ENCODE measurements around the gene EPN2. TPM values are rescaled to one million over a fixed set of nuclear protein-coding genes. Genes with fewer than 3 reads are reported as not detected.

The EPN2 gene
- total RNA-seq, 1 donor from 2014 or later, result 9.3 TPM

GRCh38 chr17:19296786-19297778 lies 59.9 kb downstream of the EPN2 start:
- Mint-ChIP-seq H3K4me1 (ENCODE audit: low read depth) (no peaks in the 10 kb centered on the region), H3K27me3 (ENCODE audit: insufficient read depth) (peaks cover 22% of the 10 kb centered on the region), H3K27ac (no peak overlapping the region), H3K36me3 (ENCODE audit: low read depth) (no peaks in the 10 kb centered on the region), H3K9me3 (no peaks in the 10 kb centered on the region), H3K4me3 (no peak overlapping the region)
- intact Hi-C loops (cut with micrococcal nuclease), result no loop called here
- DNase-seq (ENCODE audit: low spot score), result no peak

- H3K4me3 Mint-ChIP-seq, result no peak overlapping the region
Observed at GRCh38 chr17:19298569-19299213, 61.5 kb downstream of the EPN2 start.

GRCh38 chr17:19299214-19299747 lies 62.1 kb downstream of the EPN2 start:
- DNase-seq (ENCODE audit: low spot score), result no peak
- H3K27me3 Mint-ChIP-seq (ENCODE audit: insufficient read depth), result peaks cover 25% of the 10 kb centered on the region
- H3K27ac Mint-ChIP-seq, result no peak overlapping the region
- no peaks in the 10 kb centered on the region for H3K9me3 Mint-ChIP-seq
- intact Hi-C loops (cut with micrococcal nuclease), result no loop called here
- no peaks in the 10 kb centered on the region for H3K36me3 Mint-ChIP-seq (ENCODE audit: low read depth)
- no peak overlapping the region for H3K4me3 Mint-ChIP-seq
- H3K4me1 Mint-ChIP-seq (ENCODE audit: low read depth), result peaks cover 5% of the 10 kb centered on the region

More at GRCh38 chr17:19298569-19299213, 61.5 kb downstream of the EPN2 start:
- H3K4me1 Mint-ChIP-seq (ENCODE audit: low read depth), result no peaks in the 10 kb centered on the region
- intact Hi-C loops (cut with micrococcal nuclease), result no loop called here
- peaks cover 25% of the 10 kb centered on the region for H3K27me3 Mint-ChIP-seq (ENCODE audit: insufficient read depth)
- H3K36me3 Mint-ChIP-seq (ENCODE audit: low read depth), result no peaks in the 10 kb centered on the region
- no peak overlapping the region for H3K27ac Mint-ChIP-seq
- no peaks in the 10 kb centered on the region for H3K9me3 Mint-ChIP-seq
- no peak for DNase-seq (ENCODE audit: low spot score)

GRCh38 chr17:19299866-19300265 lies 62.7 kb downstream of the EPN2 start:
- intact Hi-C loops (cut with micrococcal nuclease), result no loop called here
- Mint-ChIP-seq H3K36me3 (ENCODE audit: low read depth) (no peaks in the 10 kb centered on the region), H3K27ac (no peak overlapping the region), H3K9me3 (no peaks in the 10 kb centered on the region), H3K27me3 (ENCODE audit: insufficient read depth) (peaks cover 20% of the 10 kb centered on the region), H3K4me1 (ENCODE audit: low read depth) (peaks cover 5% of the 10 kb centered on the region), H3K4me3 (no peak overlapping the region)
- DNase-seq (ENCODE audit: low spot score), result no peak

GRCh38 chr17:19301274-19301951 lies 64.2 kb downstream of the EPN2 start:
- peaks cover 12% of the 10 kb centered on the region for H3K27me3 Mint-ChIP-seq (ENCODE audit: insufficient read depth)
- H3K27ac Mint-ChIP-seq, result peak overlapping the region; percentile 66
- no peak overlapping the region for H3K4me3 Mint-ChIP-seq
- no peak for DNase-seq (ENCODE audit: low spot score)
- intact Hi-C loops (cut with micrococcal nuclease), result no loop called here
- H3K36me3 Mint-ChIP-seq (ENCODE audit: low read depth), result no peaks in the 10 kb centered on the region
- no peaks in the 10 kb centered on the region for H3K9me3 Mint-ChIP-seq
- peaks cover 20% of the 10 kb centered on the region for H3K4me1 Mint-ChIP-seq (ENCODE audit: low read depth)

GRCh38 chr17:19301973-19302372 lies 64.8 kb downstream of the EPN2 start:
- H3K27me3 Mint-ChIP-seq (ENCODE audit: insufficient read depth), result peaks cover 12% of the 10 kb centered on the region
- no peaks in the 10 kb centered on the region for H3K9me3 Mint-ChIP-seq
- intact Hi-C loops (cut with micrococcal nuclease), result no loop called here
- peak overlapping the region; percentile 66 for H3K27ac Mint-ChIP-seq
- no peaks in the 10 kb centered on the region for H3K36me3 Mint-ChIP-seq (ENCODE audit: low read depth)
- peaks cover 26% of the 10 kb centered on the region for H3K4me1 Mint-ChIP-seq (ENCODE audit: low read depth)
- H3K4me3 Mint-ChIP-seq, result no peak overlapping the region
- DNase-seq (ENCODE audit: low spot score), result no peak

GRCh38 chr17:19302791-19303331 lies 65.7 kb downstream of the EPN2 start:
- H3K27me3 Mint-ChIP-seq (ENCODE audit: insufficient read depth), result peaks cover 17% of the 10 kb centered on the region
- H3K4me3 Mint-ChIP-seq, result no peak overlapping the region
- H3K36me3 Mint-ChIP-seq (ENCODE audit: low read depth), result no peaks in the 10 kb centered on the region
- H3K4me1 Mint-ChIP-seq (ENCODE audit: low read depth), result peaks cover 26% of the 10 kb centered on the region
- DNase-seq (ENCODE audit: low spot score), result no peak
- H3K9me3 Mint-ChIP-seq, result no peaks in the 10 kb centered on the region
- intact Hi-C loops (cut with micrococcal nuclease), result no loop called here
- no peak overlapping the region for H3K27ac Mint-ChIP-seq

- Mint-ChIP-seq H3K4me1 (ENCODE audit: low read depth) (peaks cover 26% of the 10 kb centered on the region), H3K4me3 (no peak overlapping the region), H3K36me3 (ENCODE audit: low read depth) (no peaks in the 10 kb centered on the region), H3K27me3 (ENCODE audit: insufficient read depth) (peaks cover 21% of the 10 kb centered on the region), H3K27ac (no peak overlapping the region), H3K9me3 (no peaks in the 10 kb centered on the region)
- no peak for DNase-seq (ENCODE audit: low spot score)
- intact Hi-C loops (cut with micrococcal nuclease), result no loop called here
Observed at GRCh38 chr17:19303367-19303776, 66.2 kb downstream of the EPN2 start.

GRCh38 chr17:19304209-19304608 lies 67.0 kb downstream of the EPN2 start:
- no peaks in the 10 kb centered on the region for H3K9me3 Mint-ChIP-seq
- H3K4me1 Mint-ChIP-seq (ENCODE audit: low read depth), result peaks cover 26% of the 10 kb centered on the region
- peaks cover 23% of the 10 kb centered on the region for H3K27me3 Mint-ChIP-seq (ENCODE audit: insufficient read depth)
- no peak overlapping the region for H3K4me3 Mint-ChIP-seq
- H3K27ac Mint-ChIP-seq, result no peak overlapping the region
- H3K36me3 Mint-ChIP-seq (ENCODE audit: low read depth), result no peaks in the 10 kb centered on the region
- intact Hi-C loops (cut with micrococcal nuclease), result no loop called here
- no peak for DNase-seq (ENCODE audit: low spot score)

- no peaks in the 10 kb centered on the region for H3K9me3 Mint-ChIP-seq
Observed at GRCh38 chr17:19304751-19305150, 67.6 kb downstream of the EPN2 start.

GRCh38 chr17:19305256-19305655 lies 68.1 kb downstream of the EPN2 start:
- intact Hi-C loops (cut with micrococcal nuclease), result no loop called here

More at GRCh38 chr17:19304751-19305150, 67.6 kb downstream of the EPN2 start:
- H3K36me3 Mint-ChIP-seq (ENCODE audit: low read depth), result no peaks in the 10 kb centered on the region
- peaks cover 24% of the 10 kb centered on the region for H3K27me3 Mint-ChIP-seq (ENCODE audit: insufficient read depth)
- H3K4me1 Mint-ChIP-seq (ENCODE audit: low read depth), result peaks cover 26% of the 10 kb centered on the region
- H3K27ac Mint-ChIP-seq, result no peak overlapping the region
- H3K4me3 Mint-ChIP-seq, result no peak overlapping the region
- intact Hi-C loops (cut with micrococcal nuclease), result no loop called here
- no peak for DNase-seq (ENCODE audit: low spot score)

GRCh38 chr17:19305761-19306159 lies 68.6 kb downstream of the EPN2 start:
- H3K27me3 Mint-ChIP-seq (ENCODE audit: insufficient read depth), result peaks cover 27% of the 10 kb centered on the region
- no peak overlapping the region for H3K27ac Mint-ChIP-seq
- no peaks in the 10 kb centered on the region for H3K9me3 Mint-ChIP-seq
- peak overlapping the region; percentile 56 for H3K4me3 Mint-ChIP-seq
- peaks cover 26% of the 10 kb centered on the region for H3K4me1 Mint-ChIP-seq (ENCODE audit: low read depth)
- no peak for DNase-seq (ENCODE audit: low spot score)
- intact Hi-C loops (cut with micrococcal nuclease), result loop anchor here (1.0 kb wide), 1 partner anchor 21 kb away; no protein-coding TSS in a partner anchor
- H3K36me3 Mint-ChIP-seq (ENCODE audit: low read depth), result no peaks in the 10 kb centered on the region

More at GRCh38 chr17:19305256-19305655, 68.1 kb downstream of the EPN2 start:
- H3K36me3 Mint-ChIP-seq (ENCODE audit: low read depth), result no peaks in the 10 kb centered on the region
- peak overlapping the region; percentile 0 for H3K4me3 Mint-ChIP-seq
- no peak overlapping the region for H3K27ac Mint-ChIP-seq
- H3K4me1 Mint-ChIP-seq (ENCODE audit: low read depth), result peaks cover 26% of the 10 kb centered on the region
- no peaks in the 10 kb centered on the region for H3K9me3 Mint-ChIP-seq
- no peak for DNase-seq (ENCODE audit: low spot score)
- peaks cover 25% of the 10 kb centered on the region for H3K27me3 Mint-ChIP-seq (ENCODE audit: insufficient read depth)
